GM19025 (cell line): Measurements from ENCODE around the gene PTPRR.
"Not testable (repeated sequence)": the region's sequence is repeated elsewhere in the genome, so short reads cannot be mapped to it uniquely, and the experiment has no call there.

Experiments
- ATAC-seq: cut with Tn5 transposase; IDR thresholded peaks from one replicate; pipeline ENCODE4 v1.9.1; 2021; ENCODE audit warnings: mild to moderate bottlenecking, low read depth, moderate library complexity; ENCODE audit not compliant: unreplicated experiment

Gene PTPRR

DNA sequence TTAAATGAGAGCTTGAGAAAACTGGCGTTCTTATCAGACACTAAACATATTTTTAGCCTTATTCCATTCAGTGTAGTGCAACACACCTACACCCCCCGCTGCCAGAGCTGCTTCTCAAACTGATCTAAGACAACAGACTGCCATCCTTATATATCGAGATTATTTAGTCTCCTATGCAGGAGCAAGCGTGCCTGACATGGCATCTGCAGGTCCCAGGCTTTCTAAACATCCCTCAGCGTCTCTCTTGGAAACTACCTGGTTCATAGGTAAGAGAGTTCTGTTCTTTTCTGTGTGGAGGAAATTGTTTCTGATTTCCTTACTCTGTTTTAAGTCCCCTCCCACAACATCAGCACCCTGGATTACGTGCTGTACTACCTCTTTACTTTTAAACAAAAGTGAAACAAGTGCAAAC is 166.2 kb downstream of the PTPRR start:
- no peak for ATAC-seq

GRCh38 chr12:70752327-70752726 is 168.2 kb downstream of the PTPRR start:
- ATAC-seq = no peak

DNA sequence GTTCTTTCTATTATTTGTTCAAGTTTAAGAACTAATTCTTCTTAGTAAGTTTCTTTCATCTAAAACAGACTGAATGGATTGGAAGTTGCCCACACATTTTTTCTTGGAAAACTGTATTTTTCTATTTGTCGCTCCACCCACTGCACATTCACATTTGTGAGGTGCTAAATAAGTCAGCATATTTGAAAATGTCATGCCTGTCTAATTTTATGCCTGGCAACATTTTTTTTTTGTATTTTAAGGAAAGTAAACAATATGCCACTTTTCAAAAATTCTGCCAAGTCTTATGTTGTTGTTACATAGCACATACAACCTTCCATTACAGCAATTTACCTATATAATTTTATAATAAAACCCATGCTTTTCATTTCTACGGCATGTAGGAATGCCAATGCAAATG is 170.6 kb downstream of the PTPRR start:
- no peak for ATAC-seq

GRCh38 chr12:70748809-70749208 is 171.7 kb downstream of the PTPRR start:
- ATAC-seq = no peak

GRCh38 chr12:70747445-70748260 is 172.9 kb downstream of the PTPRR start:
- no peak for ATAC-seq

- no peak for ATAC-seq
These were observed 175.5 kb downstream of the PTPRR start for GRCh38 chr12:70745048-70745447.

GRCh38 chr12:70744178-70744577 is 176.4 kb downstream of the PTPRR start:
- ATAC-seq = no peak

- ATAC-seq = no peak
These were observed 179.3 kb downstream of the PTPRR start for GRCh38 chr12:70741256-70741655.

- ATAC-seq = no peak
These were observed 180.8 kb downstream of the PTPRR start for GRCh38 chr12:70739756-70740155.

DNA sequence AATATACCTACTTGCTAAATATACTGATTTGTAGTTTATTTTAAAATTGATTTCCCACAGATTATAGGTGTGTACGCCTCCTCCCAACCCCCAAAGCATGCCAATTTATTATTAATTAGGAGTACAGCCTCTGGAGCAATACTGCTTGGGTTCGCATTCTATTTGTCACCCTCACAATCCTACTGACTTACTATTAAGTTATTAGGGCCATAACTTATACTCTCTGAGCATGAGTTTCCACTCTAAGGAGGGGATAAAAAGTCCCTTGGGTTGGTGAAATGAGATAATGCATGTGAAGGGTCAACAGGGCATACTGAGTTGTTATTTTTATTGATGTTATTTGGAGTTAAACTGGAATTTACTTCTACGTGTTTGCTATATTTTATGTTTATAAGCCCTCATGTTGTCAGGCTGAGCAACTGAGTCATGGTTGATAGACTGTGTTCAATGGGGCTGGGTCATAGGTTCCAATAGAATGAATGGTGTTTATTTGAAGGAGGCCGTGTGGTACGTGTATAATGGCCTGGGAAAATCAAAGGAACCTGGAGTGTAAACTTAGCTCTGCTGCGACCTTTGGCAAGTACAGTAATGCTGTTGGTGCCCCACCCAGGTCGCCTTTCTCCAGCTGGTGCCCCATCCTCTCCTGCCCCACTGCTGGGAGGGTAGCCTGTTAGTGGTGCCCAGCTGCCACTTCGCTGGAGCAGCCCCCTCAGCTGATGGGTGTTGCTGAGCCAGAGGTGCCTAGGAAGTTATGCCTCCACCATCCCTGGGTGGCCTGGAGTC is 184.0 kb downstream of the PTPRR start:
- ATAC-seq = no peak

DNA sequence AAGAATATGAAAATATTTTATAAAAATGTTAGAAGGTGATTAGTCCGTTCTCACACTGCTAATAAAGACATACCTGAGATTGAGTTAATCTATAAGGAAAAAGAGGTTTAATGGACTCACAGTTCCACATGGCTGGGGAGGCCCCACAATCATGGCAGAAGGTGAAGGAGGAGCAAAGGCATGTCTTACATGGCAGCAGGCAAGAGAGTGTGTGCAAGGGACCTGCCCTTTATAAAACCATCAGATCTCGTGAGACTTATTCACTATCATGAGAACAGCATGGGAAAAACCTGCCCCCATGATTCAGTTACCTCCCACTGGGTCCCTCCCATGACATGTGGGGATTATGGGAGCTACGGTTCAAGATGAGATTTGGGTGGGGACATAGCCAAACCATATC is 185.3 kb downstream of the PTPRR start:
- ATAC-seq = not testable (repeated sequence)

DNA sequence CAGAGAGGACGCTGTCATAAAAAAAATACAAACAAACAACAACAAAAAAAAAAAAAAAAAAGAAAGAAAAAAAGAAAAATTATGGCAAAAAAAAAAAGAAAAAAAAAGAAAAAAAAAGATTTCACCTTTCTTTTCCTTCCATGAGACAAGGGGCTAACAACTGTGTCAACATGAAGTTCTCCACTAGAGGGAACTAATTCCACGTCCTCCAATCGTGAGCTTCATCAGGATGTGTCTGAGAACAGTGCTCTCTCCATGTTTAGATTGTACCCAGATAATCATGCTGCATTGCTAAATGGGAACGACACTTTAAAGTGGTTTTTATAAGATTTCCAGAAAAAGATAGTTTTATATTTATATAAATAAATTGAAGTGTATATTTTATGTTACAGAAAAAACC is 187.2 kb downstream of the PTPRR start:
- peak; percentile 53 for ATAC-seq

DNA sequence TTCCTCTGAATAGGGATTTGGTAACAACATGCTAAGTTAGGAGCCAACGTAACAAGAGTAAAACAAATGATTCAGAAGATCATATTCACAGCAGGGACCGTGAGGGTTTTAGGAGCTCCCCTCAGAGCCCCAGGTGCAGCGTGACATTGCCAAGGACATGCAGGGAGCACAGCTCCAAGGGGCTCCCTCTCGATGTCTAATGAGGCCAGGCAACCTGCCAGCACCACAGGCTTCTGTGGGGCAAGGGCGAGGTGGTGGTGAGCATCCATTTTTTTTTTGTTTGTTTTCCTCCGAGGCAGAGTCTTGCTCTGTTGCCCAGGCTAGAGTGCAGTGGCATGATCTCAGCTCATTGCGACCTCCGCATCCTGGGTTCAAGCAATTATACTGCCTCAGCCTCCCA is 188.3 kb downstream of the PTPRR start:
- no peak for ATAC-seq

DNA sequence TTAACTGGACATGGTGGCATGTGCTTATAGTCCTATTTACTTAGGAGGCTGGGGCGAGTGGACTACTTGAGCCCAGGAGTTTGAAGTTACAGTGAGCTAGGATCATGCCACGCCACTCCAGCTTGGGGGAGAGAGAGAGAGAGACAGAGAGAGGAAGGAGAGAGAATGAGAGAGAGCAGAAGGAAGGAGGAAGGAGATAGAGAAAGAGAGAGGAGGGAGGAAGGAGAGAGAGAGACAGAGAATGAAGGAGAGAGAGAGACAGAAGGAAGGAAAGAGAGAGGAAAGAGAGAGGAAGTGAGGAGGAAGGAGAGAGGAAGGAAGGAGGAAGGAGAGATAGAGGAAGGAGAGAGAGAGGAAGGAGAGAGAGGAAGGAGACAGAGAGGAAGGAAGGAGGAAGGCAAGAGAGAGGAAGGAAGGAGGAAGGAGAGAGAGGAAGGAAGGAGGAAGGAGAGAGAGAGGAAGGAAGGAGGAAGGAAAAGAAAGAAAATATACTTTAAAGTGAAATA is 189.8 kb downstream of the PTPRR start:
- no peak for ATAC-seq

DNA sequence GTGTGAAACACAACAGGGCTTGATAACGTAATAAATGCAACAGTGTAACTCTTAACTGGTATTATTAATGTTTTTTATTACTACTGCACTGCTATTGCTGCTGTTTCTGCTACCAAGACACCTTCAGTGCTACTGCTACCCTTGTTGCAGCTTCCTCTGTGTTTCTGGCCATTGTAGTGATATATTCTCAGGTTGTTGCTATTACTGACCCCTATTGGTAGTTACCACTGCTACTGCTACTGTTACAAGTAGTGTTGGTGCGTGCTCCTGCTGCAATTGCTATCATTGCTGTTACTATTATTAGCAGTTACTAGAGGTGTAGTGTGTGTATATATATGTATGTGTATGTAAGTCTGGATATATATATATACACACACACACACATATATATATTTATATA is 196.1 kb downstream of the PTPRR start:
- no peak for ATAC-seq

DNA sequence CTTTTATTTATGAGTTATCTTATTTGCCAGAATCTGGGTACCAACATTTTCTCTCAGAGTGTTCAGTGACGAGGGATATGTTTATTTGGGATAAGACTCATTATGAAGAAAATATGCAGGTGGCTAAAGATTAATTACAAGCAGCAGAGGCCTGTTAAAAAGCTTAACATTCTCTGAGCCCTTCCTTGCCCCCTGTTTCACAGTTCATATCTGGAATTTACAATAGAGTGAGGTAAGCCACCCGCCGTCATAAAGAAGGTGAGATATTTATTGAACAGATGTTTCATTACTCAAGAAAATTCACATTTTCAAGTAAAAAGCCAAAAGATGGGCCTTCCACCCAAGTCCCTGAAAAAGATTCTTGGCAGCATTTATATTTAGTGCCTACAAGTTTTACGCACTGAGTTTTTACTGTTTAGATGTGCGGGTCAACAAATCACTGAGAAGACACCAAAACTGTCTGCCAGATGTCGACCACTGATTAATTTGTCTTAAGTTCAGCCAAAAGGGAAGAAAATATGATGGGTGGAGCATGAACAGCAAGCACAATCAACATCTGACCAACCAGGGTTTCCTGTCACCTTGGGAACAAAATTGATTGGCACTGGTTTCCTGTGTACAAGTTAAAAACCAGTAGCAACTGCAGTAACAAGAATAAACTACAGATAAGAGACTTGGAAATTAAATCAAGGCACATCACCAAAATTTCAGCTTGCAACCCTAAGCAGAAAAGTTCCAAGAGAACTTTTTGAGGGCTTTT is 197.8 kb downstream of the PTPRR start:
- no peak for ATAC-seq

- ATAC-seq = no peak
These were observed 198.7 kb downstream of the PTPRR start for GRCh38 chr12:70721656-70722357.

DNA sequence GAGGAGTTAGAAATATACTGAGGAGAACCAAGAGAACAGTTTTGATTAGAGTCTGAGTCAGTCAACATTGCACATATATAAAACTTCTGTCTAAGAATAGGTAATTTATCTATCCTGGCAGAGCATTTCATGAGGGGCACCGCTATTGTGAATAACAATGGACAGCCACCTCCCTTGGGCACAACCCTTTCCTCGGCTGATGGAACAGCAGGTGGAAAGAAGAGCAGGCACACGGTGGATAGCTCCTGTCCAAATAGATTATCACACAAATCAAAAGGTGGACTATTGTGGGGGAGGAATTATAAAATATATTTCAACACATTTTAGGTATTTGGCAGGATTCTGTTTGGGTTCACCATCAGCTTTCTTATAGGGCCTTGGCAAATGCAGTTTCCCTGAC is 199.3 kb downstream of the PTPRR start:
- ATAC-seq = no peak

- ATAC-seq = no peak
These were observed 200.7 kb downstream of the PTPRR start for GRCh38 chr12:70719672-70720420.

DNA sequence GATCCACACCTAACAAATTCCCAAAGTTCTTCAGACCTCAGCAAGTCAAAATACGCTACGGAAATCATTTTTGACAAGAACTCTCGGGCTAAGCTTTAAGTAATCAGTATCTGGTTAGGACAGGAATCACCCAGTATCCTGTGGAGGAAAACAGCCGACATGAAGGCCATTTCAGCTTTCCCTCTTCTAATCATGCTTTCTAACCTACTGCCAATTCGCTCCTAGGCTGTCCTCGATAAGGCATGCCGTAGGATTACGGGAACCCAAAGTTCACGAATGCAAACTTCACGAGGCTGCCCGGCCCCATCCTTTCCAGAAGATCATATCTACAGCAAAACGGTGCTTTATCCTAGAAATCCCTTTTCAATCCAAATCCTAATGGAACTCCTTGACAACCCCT is 201.5 kb downstream of the PTPRR start:
- ATAC-seq = no peak
